Globus pallidus (tissue), 1 donor: ENCODE data around the gene CABP2.
"Not testable (repeated sequence)": the region's sequence is repeated elsewhere in the genome, so short reads cannot be mapped to it uniquely, and the experiment has no call there.

Experiments
- DNase-seq: peaks from one replicate; pipeline ENCODE4 v3.0.0-alpha.2; 2015; ENCODE audit warnings: low spot score

CABP2 gene

GRCh38 chr11:67476692-67477091, 46.6 kb downstream of the CABP2 start:
- not testable (repeated sequence) for DNase-seq

DNA sequence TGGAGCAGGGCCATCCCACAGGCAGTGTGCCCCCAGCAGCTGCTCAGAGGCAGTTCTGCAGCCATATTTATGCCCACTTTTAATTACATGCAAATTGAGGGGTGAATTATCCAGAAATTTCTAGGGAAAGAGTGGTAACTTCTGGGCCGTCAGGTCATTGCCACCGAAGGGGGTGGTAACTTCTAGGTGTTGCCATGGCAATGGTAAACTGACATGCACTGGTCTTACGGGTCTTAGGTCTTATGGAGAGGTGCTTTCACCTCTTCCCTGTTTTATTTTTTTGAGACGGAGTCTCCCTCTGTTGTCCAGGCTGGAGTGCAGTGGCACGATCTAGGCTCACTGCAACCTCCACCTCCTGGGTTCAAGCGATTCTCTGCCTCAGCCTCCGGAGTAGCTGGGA, 50.4 kb downstream of the CABP2 start:
- DNase-seq, result no peak

GRCh38 chr11:67470337-67471002, 52.8 kb downstream of the CABP2 start:
- no peak for DNase-seq

- no peak for DNase-seq
Observed at GRCh38 chr11:67469508-67469811, 53.8 kb downstream of the CABP2 start.
